ENCODE measurements around the gene PDE6H. TPM values are rescaled to one million over a fixed set of nuclear protein-coding genes. Genes with fewer than 3 reads are reported as not detected.

PDE6H gene
- total and polyA plus RNA-seq, 8 donors: not detected

DNA sequence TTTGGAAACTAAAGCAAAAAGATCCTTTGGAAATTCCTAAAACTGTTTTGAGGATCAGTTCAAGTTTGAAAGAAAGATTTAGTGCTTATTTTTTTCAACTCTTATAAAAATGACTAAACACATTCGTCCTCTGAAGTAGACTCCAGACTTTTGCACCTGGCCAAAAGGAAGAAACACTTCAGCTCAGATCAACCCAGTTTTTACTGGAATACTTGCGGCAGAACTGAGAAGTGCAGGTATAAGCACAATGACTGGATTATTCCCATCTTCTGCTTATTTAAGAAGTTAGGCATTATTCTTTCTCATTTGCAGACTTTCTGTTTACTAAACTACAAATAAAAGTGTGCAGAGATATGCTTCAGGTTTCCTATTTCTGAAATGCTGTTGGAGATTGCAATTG lies 41.9 kb downstream of the PDE6H start:
- ATAC-seq (peak in 1 of 4 donors; percentile 47), FAIRE-seq (no peak)
- WGBS, 2 donors: 48 to 53% methylated on average over 2 of the region's 2 CpGs

DNA sequence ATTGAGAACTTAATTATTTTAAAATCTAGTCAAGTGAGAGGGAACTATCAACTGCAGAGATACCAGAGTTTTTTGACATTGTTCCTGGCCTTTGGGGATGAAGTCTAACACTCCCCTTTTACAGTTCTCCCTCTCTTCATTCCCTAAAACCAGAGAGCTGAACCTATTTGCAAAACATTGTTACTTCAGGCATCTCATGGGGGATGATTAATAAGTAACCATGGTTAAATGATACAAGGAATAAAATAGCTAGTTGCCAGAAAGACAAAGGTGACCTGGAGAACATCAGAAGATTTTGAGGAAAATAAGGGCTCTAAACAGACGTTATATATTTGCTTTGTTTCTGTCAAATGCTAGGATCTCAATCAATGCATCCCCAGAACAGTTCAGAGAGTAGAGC lies 42.3 kb downstream of the PDE6H start:
- TF ChIP-seq, protein P1, sequence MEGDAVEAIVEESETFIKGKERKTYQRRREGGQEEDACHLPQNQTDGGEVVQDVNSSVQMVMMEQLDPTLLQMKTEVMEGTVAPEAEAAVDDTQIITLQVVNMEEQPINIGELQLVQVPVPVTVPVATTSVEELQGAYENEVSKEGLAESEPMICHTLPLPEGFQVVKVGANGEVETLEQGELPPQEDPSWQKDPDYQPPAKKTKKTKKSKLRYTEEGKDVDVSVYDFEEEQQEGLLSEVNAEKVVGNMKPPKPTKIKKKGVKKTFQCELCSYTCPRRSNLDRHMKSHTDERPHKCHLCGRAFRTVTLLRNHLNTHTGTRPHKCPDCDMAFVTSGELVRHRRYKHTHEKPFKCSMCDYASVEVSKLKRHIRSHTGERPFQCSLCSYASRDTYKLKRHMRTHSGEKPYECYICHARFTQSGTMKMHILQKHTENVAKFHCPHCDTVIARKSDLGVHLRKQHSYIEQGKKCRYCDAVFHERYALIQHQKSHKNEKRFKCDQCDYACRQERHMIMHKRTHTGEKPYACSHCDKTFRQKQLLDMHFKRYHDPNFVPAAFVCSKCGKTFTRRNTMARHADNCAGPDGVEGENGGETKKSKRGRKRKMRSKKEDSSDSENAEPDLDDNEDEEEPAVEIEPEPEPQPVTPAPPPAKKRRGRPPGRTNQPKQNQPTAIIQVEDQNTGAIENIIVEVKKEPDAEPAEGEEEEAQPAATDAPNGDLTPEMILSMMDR (IDR thresholded peaks at IDR 0.05): no peak
- peak overlapping the region in 1 of 4 donors; percentile 7 for H3K27ac ChIP-seq
- H3K4me1 ChIP-seq: no peaks in the 10 kb centered on the region
- DNase-seq (no peak), FAIRE-seq (no peak), ATAC-seq (peak in 1 of 4 donors; percentile 53)
- no peaks in the 10 kb centered on the region for H3K36me3 ChIP-seq
- no peak overlapping the region for H3K4me3 ChIP-seq
- H3K9me3 ChIP-seq: no peaks in the 10 kb centered on the region
- intact Hi-C loops (cut with DNase I): loop anchor here in 1 of 3 donors (5.0 kb wide), 1 partner anchor 217 kb away; no protein-coding TSS in a partner anchor
- WGBS, 2 donors: 15 to 16% methylated on average over 1 of the region's 1 CpG
- no peaks in the 10 kb centered on the region for H3K27me3 ChIP-seq

More for the DNA sequence above, 41.9 kb downstream of the PDE6H start:
- Histone ChIP-seq H3K9me3 (no peaks in the 10 kb centered on the region), H3K4me1 (no peaks in the 10 kb centered on the region), H3K4me3 (no peak overlapping the region), H3K36me3 (no peaks in the 10 kb centered on the region), H3K27ac (peak overlapping the region in 1 of 4 donors; percentile 7), H3K27me3 (no peaks in the 10 kb centered on the region)
- no peak for DNase-seq
- intact Hi-C loops (cut with DNase I): loop anchor here in 1 of 3 donors (5.0 kb wide), 1 partner anchor 218 kb away; no protein-coding TSS in a partner anchor
- TF ChIP-seq, protein P1 (IDR thresholded peaks at IDR 0.05): no peak

DNA sequence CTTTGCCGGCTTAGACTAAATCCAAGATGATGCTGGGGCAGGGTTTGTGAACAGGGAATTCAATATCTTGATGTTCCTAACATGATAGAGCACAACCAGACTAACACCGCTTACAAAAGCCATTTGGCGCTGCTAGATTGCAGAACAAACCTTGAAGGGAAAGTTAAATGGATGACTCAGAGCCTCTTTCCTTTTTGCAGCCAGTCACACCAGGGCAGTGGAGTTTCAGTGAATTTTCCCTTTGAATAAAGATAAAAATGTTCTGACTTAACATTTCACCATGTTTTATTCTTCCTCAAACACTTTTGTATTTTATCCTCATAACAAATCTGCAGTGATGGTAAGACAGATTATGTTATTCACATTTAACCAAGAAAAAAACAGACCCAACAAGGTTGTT lies 47.3 kb downstream of the PDE6H start:
- TF ChIP-seq, protein P1 (IDR thresholded peaks at IDR 0.05): no peak
- FAIRE-seq (no peak), ATAC-seq (no peak), DNase-seq (no peak)
- no peaks in the 10 kb centered on the region for H3K36me3 ChIP-seq
- intact Hi-C loops (cut with DNase I): no loop called here
- H3K9me3 ChIP-seq: no peaks in the 10 kb centered on the region
- 74 to 85% methylated on average over 3 of the region's 3 CpGs for WGBS, 2 donors
- no peaks in the 10 kb centered on the region for H3K4me1 ChIP-seq
- no peak overlapping the region for H3K27ac ChIP-seq
- no peaks in the 10 kb centered on the region for H3K27me3 ChIP-seq
- no peak overlapping the region for H3K4me3 ChIP-seq

Other genes starting within 250 kb of the PDE6H start
- gene WBP11, start 169.6 kb upstream of the PDE6H start, total RNA-seq: 10 to 100 TPM; 12.5 to 28.5 (median 23.2) TPM
- 10 to 100 TPM in 1 of 2 donors, 1 to 10 TPM in 1; 7.9 to 14.6 TPM for gene WBP11, start 169.6 kb upstream of the PDE6H start, polyA plus RNA-seq
- gene C12orf60, start 169.4 kb upstream of the PDE6H start, total RNA-seq: 1 to 10 TPM in 1 of 6 donors, under 1 TPM in 5; 0.28 to 1.0 (median 0.54) TPM
- under 1 TPM; 0.72 to 0.89 TPM for gene C12orf60, start 169.4 kb upstream of the PDE6H start, polyA plus RNA-seq
- gene SMCO3, start 158.9 kb upstream of the PDE6H start, total RNA-seq: under 1 TPM in 3 of 6 donors, not detected in 3; 0.12 to 0.19 (median 0.15) TPM
- gene SMCO3, start 158.9 kb upstream of the PDE6H start, polyA plus RNA-seq: under 1 TPM; 0.21 to 0.30 TPM
- 1 to 10 TPM in 3 of 6 donors, under 1 TPM in 3; 0.25 to 7.2 (median 1.1) TPM for gene ART4, start 129.5 kb upstream of the PDE6H start, total RNA-seq
- gene ART4, start 129.5 kb upstream of the PDE6H start, polyA plus RNA-seq: under 1 TPM; 0.38 to 0.63 TPM
- 100 to 1,000 TPM in 2 of 6 donors, 10 to 100 TPM in 4; 30.3 to 179 (median 57.9) TPM for gene MGP, start 87.2 kb upstream of the PDE6H start, total RNA-seq
- 100 to 1,000 TPM in 1 of 2 donors, 10 to 100 TPM in 1; 75.6 to 112 TPM for gene MGP, start 87.2 kb upstream of the PDE6H start, polyA plus RNA-seq
- gene ERP27, start 34.5 kb upstream of the PDE6H start, total RNA-seq: 100 to 1,000 TPM in 4 of 6 donors, 10 to 100 TPM in 2; 87.2 to 267 (median 128) TPM
- 10 to 100 TPM; 41.8 to 61.3 TPM for gene ERP27, start 34.5 kb upstream of the PDE6H start, polyA plus RNA-seq
- gene ARHGDIB, start 11.4 kb upstream of the PDE6H start, total RNA-seq: 10 to 100 TPM in 4 of 6 donors, 1 to 10 TPM in 2; 5.8 to 54.8 (median 15.8) TPM
- 10 to 100 TPM; 25.8 to 27.0 TPM for gene ARHGDIB, start 11.4 kb upstream of the PDE6H start, polyA plus RNA-seq
- 10 to 100 TPM in 1 of 6 donors, 1 to 10 TPM in 5; 2.0 to 10.4 (median 5.2) TPM for gene RERG, start 248.4 kb downstream of the PDE6H start, total RNA-seq
- gene RERG, start 248.4 kb downstream of the PDE6H start, polyA plus RNA-seq: 1 to 10 TPM; 6.4 to 6.7 TPM

All from pancreas (tissue), 10 donors.